Heart left ventricle (tissue), 16 donors: ENCODE measurements around the gene CHCHD6. TPM values are rescaled to one million over a fixed set of nuclear protein-coding genes. Genes with fewer than 3 reads are reported as not detected.

Experiments used
- ATAC-seq, 4 donors: fragments of 200-7000 bp; cut with Tn5 transposase; one replicate each; pipeline ENCODE4 v1.9.1; 2020 to 2022; ENCODE audit warnings: moderate library complexity in 4 of 4, mild to moderate bottlenecking in 3 of 4, moderate number of reproducible peaks in 1 of 4
- DNase-seq, 5 donors: peaks; one replicate each; pipeline ENCODE4 v3.0.0-alpha.2; 2020
- H3K27ac ChIP-seq, 12 donors: fragments of 200-600 bp; sonication (generic) in 4 of 12; one replicate each; pipeline versions ENCODE4 v1.5.0 to v1.8.0; 2016 to 2022; ENCODE audit warnings: mild to moderate bottlenecking in 2 of 12
- H3K27me3 ChIP-seq, 9 donors: fragments of 200-600 bp; sonication (generic) in 2 of 9; one replicate each; pipeline versions ENCODE4 v1.5.1 to v1.8.0; 2016 to 2022; ENCODE audit warnings: mild to moderate bottlenecking in 3 of 9
- H3K36me3 ChIP-seq, 9 donors: fragments of 200-600 bp; sonication (generic) in 2 of 9; one replicate each; pipeline versions ENCODE4 v1.5.0 to v1.8.0; 2018 to 2022; ENCODE audit warnings: mild to moderate bottlenecking in 2 of 9
- H3K4me1 ChIP-seq, 12 donors: fragments of 200-600 bp; sonication (generic) in 4 of 12; one replicate each; pipeline versions ENCODE4 v1.5.0 to v1.8.0; 2016 to 2022; ENCODE audit warnings: mild to moderate bottlenecking in 3 of 12
- H3K4me3 ChIP-seq, 12 donors: fragments of 200-600 bp; sonication (generic) in 4 of 12; one replicate each; pipeline versions ENCODE4 v1.5.0 to v1.8.0; 2017 to 2022; ENCODE audit warnings: mild to moderate bottlenecking in 9 of 12, moderate library complexity in 4 of 12
- H3K9me3 ChIP-seq, 12 donors: fragments of 200-600 bp; sonication (generic) in 4 of 12; one replicate each; pipeline versions ENCODE4 v1.5.0 to v1.8.0; 2016 to 2022; ENCODE audit warnings: mild to moderate bottlenecking in 1 of 12
- POLR2A ChIP-seq, 2 donors: fragments of 450-650 bp; IDR thresholded peaks; one replicate each; pipeline ENCODE4 v1.6.1; 2017; ENCODE audit warnings: antibody characterized with exemption in 2 of 2, mild to moderate bottlenecking in 2 of 2, moderate library complexity in 2 of 2
- WGBS, 4 donors: extraction: QIAGEN DNeasy Blood & Tissue Kit in 2 of 4; methylation state at CpG; one replicate each; pipeline versions ENCODE4 v1.1.5 to v1.1.7; 2013 to 2018; 5-methylcytosine and 5-hydroxymethylcytosine counted together
- intact Hi-C, 10 donors: fragments of 100-400 bp; cut with DNase I; formaldehyde crosslinking; loops; one replicate each; pipeline versions ENCODE4 v1.11.1 to v1.14.2; 2022
- polyA plus RNA-seq, 2 donors: library from polyadenylated mRNA; stranded (reverse); fragments of 200-250 nt; gene quantifications; one replicate each; pipeline ENCODE4 v1.2.3, GENCODE V29; 2013
- total RNA-seq, 9 donors: library from RNA; depleted of rRNA in 2 of 9; stranded (reverse); fragments of >200 nt in 2 of 9; fragmentation: NEBNext Ultra II Directional in 3 of 9; extraction: Animal tissue kit (Norgen Biotek cat#: 25700) in 3 of 9; gene quantifications; one replicate each; pipeline versions ENCODE4 v1.1.0 to v1.2.4, GENCODE V29; 2016 to 2023
- TF ChIP-seq, protein P1 (sequence below), 12 donors: fragments of 200-600 bp; sonication (generic) in 4 of 12; IDR thresholded peaks; one replicate each; pipeline versions ENCODE4 v1.5.0 to v1.8.0; 2018 to 2022; ENCODE audit warnings: antibody characterized with exemption in 12 of 12, mild to moderate bottlenecking in 5 of 12
- donor health status: ischemic (EF 13 %, LVEDD 7.1; RV severe dilation, severe dysfunction).
- donor health status: healthy with polysubstance abuse.
- donor health status: DM: no; HTN: yes; CAD: no.
- donor health status: DM: no; HTN: no; CAD: no.
- donor health status: ischemic (EF 25% LVEDD 6.9; RV normal size, moderate dysfunction).
- donor health status: ischemic (EF 25% LVEDD 5.7; RV mildly dilated, moderate dysfunction).
- donor health status: healthy.
- donor health status: DM: yes; HTN: yes; CAD: no.
- donor health status: ischemic (EF 35%, LVEDD 5.7; RV mildly dilated, moderate dysfunction).
- donor health status: nonischemic (EF 11% LVEDD 7.7; RV severe dilation, severe dysfunction).
- donor health status: DM: yes; HTN: yes; CAD: no.
- donor health status: PGD.
- donor health status: ischemic (EF 29% LVEDD 5.4; RV normal size, mild dysfunction).
- donor health status: nonischemic (EF 23%, LVEDD 6.1; RV moderate dilation, normal function).

CHCHD6 gene
- total and polyA plus RNA-seq, 11 donors = 7.7 to 29.3 (median 11.6) TPM

DNA sequence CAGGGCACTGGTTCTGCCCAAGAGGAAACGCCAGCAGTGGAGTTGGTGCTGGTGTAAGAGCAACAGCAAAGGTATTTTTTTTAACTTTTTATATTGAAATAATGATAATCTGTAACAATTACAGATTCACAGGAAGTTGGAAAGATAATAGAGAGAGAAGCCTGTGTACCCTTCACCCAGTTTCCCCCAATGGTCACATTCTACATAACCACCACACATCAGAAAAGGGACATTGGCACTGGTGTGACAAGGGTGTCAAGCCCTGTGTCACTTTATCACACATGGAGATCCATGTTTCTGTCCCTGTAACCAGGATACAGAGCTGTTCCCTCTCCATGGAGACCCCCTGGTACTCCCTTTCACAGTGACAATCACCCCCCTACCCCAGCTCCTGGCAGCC is 269.8 kb downstream of the CHCHD6 start:
- H3K27ac ChIP-seq = no peak overlapping the region
- intact Hi-C loops = loop anchor here in 1 of 10 donors (10.0 kb wide), 1 partner anchor 299 kb away; no protein-coding TSS in a partner anchor
- H3K9me3 ChIP-seq = peaks cover 0 to 22% (median 13%) of the 10 kb centered on the region in 12 donors
- no peak overlapping the region for H3K4me3 ChIP-seq
- peaks cover 0 to 3% (median 0%) of the 10 kb centered on the region in 9 donors for H3K27me3 ChIP-seq
- WGBS, 4 donors = 82 to 96% (median 87%) methylated on average over 1 of the region's 1 CpG
- no peaks in the 10 kb centered on the region for H3K36me3 ChIP-seq
- no peak for TF ChIP-seq POLR2A (IDR thresholded peaks at IDR 0.05)
- TF ChIP-seq, protein P1, sequence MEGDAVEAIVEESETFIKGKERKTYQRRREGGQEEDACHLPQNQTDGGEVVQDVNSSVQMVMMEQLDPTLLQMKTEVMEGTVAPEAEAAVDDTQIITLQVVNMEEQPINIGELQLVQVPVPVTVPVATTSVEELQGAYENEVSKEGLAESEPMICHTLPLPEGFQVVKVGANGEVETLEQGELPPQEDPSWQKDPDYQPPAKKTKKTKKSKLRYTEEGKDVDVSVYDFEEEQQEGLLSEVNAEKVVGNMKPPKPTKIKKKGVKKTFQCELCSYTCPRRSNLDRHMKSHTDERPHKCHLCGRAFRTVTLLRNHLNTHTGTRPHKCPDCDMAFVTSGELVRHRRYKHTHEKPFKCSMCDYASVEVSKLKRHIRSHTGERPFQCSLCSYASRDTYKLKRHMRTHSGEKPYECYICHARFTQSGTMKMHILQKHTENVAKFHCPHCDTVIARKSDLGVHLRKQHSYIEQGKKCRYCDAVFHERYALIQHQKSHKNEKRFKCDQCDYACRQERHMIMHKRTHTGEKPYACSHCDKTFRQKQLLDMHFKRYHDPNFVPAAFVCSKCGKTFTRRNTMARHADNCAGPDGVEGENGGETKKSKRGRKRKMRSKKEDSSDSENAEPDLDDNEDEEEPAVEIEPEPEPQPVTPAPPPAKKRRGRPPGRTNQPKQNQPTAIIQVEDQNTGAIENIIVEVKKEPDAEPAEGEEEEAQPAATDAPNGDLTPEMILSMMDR (IDR thresholded peaks at IDR 0.05) = no peak
- H3K4me1 ChIP-seq = peaks cover 0 to 30% (median 0%) of the 10 kb centered on the region in 12 donors
- ATAC-seq = no peak
- no peak for DNase-seq

DNA sequence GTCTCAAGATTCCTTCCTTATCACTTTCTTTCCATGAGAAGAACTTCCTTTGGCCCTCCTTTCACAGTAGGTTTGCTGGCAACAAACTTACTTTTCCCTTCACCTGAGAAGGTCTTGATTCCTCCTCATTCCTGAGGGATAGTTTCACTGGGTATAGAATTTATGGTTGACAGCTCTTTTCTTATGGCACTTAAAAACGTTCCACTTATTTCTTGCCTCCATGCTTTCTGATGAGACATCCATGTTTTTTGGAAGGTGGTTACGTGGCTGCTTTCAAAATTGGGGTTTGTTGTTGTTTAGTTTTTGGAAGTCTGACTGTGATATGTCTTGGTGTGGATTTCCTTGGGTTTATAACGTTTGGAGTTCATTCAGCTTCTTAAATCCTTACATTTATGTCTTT is 270.7 kb downstream of the CHCHD6 start:
- Histone ChIP-seq H3K27ac (no peak overlapping the region), H3K36me3 (no peaks in the 10 kb centered on the region), H3K4me1 (peaks cover 0 to 34% (median 0%) of the 10 kb centered on the region in 12 donors), H3K9me3 (peaks cover 0 to 22% (median 13%) of the 10 kb centered on the region in 12 donors), H3K27me3 (peaks cover 0 to 3% (median 0%) of the 10 kb centered on the region in 9 donors), H3K4me3 (no peak overlapping the region)
- TF ChIP-seq, protein P1 (IDR thresholded peaks at IDR 0.05) = no peak
- no peak for TF ChIP-seq POLR2A (IDR thresholded peaks at IDR 0.05)
- WGBS, 4 donors = 77 to 85% (median 79%) methylated on average over 3 of the region's 3 CpGs
- no peak for DNase-seq
- intact Hi-C loops = loop anchor here in 1 of 10 donors (10.0 kb wide), 1 partner anchor 300 kb away; no protein-coding TSS in a partner anchor
- no peak for ATAC-seq

DNA sequence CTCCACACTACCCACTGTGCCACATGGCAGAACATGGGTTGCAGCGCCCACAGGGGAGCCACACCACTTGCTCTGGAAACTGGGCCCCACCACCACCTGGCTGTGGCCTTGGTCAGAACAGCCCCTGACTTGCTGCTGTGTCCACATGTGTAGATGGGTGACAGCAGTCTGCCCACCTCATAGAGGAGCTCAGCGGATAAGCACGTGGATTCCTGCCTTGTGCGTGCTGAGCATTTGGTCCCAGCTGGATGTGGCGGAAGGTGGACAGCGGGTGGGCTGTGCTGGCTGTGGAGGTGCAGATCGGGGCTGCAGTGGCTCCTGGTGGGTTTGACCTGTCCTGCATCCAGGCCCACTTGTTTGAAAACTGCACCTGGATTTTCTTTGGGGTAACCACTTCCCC is 272.9 kb downstream of the CHCHD6 start:
- intact Hi-C loops = loop anchor here in 1 of 10 donors (10.0 kb wide), 1 partner anchor 302 kb away; no protein-coding TSS in a partner anchor
- 91 to 97% (median 93%) methylated on average over 7 of the region's 7 CpGs for WGBS, 4 donors
- H3K4me1 ChIP-seq = peaks cover 0 to 21% (median under 1%) of the 10 kb centered on the region in 12 donors
- ATAC-seq (no peak), DNase-seq (no peak)
- no peaks in the 10 kb centered on the region for H3K36me3 ChIP-seq
- H3K27ac ChIP-seq = no peak overlapping the region
- TF ChIP-seq, protein P1 (IDR thresholded peaks at IDR 0.05) = no peak
- no peak for TF ChIP-seq POLR2A (IDR thresholded peaks at IDR 0.05)
- peaks cover 0 to 22% (median 13%) of the 10 kb centered on the region in 12 donors for H3K9me3 ChIP-seq
- H3K27me3 ChIP-seq = no peaks in the 10 kb centered on the region
- no peak overlapping the region for H3K4me3 ChIP-seq

DNA sequence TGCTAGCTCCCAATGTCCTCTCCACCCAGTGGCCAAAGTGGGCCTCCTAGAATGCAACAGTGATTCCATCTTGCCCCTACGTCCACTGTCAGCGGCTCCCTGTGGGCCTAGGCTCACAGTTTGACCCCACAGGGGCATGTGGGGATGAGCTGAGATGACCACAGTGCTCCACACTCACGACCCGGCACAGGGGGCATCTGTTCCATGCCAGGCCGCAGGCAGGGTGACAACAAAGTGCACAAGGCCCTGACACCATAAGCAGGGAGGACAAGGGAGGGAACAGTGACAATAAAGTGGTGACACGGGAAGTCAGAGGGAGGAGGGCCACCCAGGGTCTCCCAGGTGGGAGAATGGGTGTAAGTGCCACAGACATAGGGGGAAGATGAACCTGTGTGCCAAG is 273.8 kb downstream of the CHCHD6 start:
- Histone ChIP-seq H3K4me3 (no peak overlapping the region), H3K36me3 (no peaks in the 10 kb centered on the region), H3K4me1 (peaks cover 0 to 19% (median 6%) of the 10 kb centered on the region in 12 donors), H3K9me3 (peaks cover 0 to 22% (median 13%) of the 10 kb centered on the region in 12 donors), H3K27me3 (peaks cover 0 to 4% (median 0%) of the 10 kb centered on the region in 9 donors), H3K27ac (no peak overlapping the region)
- TF ChIP-seq POLR2A (IDR thresholded peaks at IDR 0.05) = no peak
- DNase-seq (no peak), ATAC-seq (no peak)
- intact Hi-C loops = loop anchor here in 1 of 10 donors (10.0 kb wide), 1 partner anchor 303 kb away; no protein-coding TSS in a partner anchor
- 79 to 92% (median 87%) methylated on average over 6 of the region's 6 CpGs for WGBS, 4 donors
